Suprapubic skin (tissue), 4 donors: ENCODE data around the gene LIPI.

Experiments used
- EP300 ChIP-seq: sonication (generic); formaldehyde crosslinking; IDR thresholded peaks from one replicate; pipeline ENCODE4 v1.6.1; 2017; ENCODE audit warnings: antibody characterized with exemption
- POLR2A ChIP-seq, 2 donors: fragments of 450-650 bp; IDR thresholded peaks; one replicate each; pipeline ENCODE4 v1.6.1; 2017; ENCODE audit warnings: antibody characterized with exemption in 2 of 2, mild to moderate bottlenecking in 2 of 2, moderate library complexity in 2 of 2
- POLR2AphosphoS5 ChIP-seq, 3 donors: sonication (generic); formaldehyde crosslinking; IDR thresholded peaks; one replicate each; pipeline ENCODE4 v1.6.1; 2017; ENCODE audit warnings: antibody characterized with exemption in 3 of 3
- TF ChIP-seq, protein P1 (sequence below), 2 donors: fragments of 200-600 bp in 1 of 2; fragments of 450-650 bp in 1 of 2; sonication (generic) in 1 of 2; IDR thresholded peaks; one replicate each; pipeline ENCODE4 v1.5.1; 2016 to 2019; ENCODE audit warnings: antibody characterized with exemption in 2 of 2, mild to moderate bottlenecking in 1 of 2, moderate library complexity in 1 of 2

DNA sequence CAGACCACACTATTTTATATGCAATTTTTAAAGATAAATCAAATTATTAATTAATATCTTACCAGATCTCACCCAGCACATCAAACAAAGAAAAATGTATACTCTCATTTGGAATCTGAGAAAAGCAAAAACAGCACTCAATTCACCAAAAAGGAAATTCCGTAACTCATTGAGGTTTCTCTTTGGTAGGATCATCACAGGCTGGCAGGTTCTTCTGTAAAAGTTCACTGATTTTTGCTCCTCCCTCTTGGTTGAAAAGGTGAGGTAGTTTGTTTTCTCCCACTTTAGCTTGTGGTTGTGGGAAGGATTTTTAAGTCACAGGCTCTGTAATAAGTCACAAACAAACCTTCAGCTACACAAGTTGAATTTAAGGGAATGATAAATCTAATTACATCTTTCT lies at the start of gene LIPI:
- TF ChIP-seq, protein P1, sequence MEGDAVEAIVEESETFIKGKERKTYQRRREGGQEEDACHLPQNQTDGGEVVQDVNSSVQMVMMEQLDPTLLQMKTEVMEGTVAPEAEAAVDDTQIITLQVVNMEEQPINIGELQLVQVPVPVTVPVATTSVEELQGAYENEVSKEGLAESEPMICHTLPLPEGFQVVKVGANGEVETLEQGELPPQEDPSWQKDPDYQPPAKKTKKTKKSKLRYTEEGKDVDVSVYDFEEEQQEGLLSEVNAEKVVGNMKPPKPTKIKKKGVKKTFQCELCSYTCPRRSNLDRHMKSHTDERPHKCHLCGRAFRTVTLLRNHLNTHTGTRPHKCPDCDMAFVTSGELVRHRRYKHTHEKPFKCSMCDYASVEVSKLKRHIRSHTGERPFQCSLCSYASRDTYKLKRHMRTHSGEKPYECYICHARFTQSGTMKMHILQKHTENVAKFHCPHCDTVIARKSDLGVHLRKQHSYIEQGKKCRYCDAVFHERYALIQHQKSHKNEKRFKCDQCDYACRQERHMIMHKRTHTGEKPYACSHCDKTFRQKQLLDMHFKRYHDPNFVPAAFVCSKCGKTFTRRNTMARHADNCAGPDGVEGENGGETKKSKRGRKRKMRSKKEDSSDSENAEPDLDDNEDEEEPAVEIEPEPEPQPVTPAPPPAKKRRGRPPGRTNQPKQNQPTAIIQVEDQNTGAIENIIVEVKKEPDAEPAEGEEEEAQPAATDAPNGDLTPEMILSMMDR (IDR thresholded peaks at IDR 0.05): no peak
- TF ChIP-seq POLR2AphosphoS5 (IDR thresholded peaks at IDR 0.05) (no peak), POLR2A (IDR thresholded peaks at IDR 0.05) (no peak), EP300 (no peak)
